GM12873 (cell line): ENCODE results near the gene SRSF7.

ENCODE experiments used
- TF ChIP-seq, protein P1 (sequence below): IDR thresholded peaks from 2 replicates; pipeline ENCODE4 v1.5.1; 2012; ENCODE audit warnings: low read depth, mild to moderate bottlenecking, moderate library complexity, low read length, control low read depth; ENCODE audit not compliant: insufficient read depth; ENCODE audit errors: missing control alignments

The SRSF7 gene

DNA sequence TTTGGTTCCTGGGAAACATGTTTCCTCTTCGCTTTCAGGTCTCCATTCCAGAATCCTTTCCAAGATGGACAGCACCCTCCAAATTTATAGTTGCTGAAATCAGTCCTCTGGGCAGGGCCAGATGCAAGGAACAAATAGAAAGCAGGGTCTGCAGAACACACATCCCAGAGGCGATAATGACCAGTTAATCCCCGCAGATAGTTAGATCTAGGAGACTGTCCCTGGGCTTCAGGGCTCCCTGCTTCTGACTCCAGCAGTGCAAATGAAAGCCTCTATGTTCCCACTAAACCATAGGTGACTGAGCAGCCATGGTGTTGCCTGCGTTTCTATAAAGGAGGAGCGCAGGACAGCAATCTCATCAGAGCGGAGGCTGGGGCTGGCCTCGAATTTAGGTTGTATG is 38.7 kb downstream of the SRSF7 start:
- TF ChIP-seq, protein P1, sequence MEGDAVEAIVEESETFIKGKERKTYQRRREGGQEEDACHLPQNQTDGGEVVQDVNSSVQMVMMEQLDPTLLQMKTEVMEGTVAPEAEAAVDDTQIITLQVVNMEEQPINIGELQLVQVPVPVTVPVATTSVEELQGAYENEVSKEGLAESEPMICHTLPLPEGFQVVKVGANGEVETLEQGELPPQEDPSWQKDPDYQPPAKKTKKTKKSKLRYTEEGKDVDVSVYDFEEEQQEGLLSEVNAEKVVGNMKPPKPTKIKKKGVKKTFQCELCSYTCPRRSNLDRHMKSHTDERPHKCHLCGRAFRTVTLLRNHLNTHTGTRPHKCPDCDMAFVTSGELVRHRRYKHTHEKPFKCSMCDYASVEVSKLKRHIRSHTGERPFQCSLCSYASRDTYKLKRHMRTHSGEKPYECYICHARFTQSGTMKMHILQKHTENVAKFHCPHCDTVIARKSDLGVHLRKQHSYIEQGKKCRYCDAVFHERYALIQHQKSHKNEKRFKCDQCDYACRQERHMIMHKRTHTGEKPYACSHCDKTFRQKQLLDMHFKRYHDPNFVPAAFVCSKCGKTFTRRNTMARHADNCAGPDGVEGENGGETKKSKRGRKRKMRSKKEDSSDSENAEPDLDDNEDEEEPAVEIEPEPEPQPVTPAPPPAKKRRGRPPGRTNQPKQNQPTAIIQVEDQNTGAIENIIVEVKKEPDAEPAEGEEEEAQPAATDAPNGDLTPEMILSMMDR, result no peak

DNA sequence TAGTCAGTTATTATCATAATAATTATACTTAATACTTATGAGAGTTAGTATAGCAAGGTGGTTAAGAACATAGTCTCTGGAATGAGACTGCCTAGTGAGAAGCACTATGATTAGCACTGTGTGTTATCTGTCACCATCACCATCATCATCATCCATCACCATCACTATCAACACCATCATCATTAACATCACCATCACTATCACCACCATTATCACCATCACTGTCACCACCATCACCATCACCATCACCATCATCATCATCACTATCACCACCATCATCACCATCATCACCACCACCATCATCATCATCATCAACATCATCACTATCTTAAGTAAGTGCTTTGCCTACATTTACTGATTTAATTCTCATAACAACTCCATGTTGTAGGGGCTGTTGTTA is 39.6 kb downstream of the SRSF7 start:
- TF ChIP-seq, protein P1, result no peak

DNA sequence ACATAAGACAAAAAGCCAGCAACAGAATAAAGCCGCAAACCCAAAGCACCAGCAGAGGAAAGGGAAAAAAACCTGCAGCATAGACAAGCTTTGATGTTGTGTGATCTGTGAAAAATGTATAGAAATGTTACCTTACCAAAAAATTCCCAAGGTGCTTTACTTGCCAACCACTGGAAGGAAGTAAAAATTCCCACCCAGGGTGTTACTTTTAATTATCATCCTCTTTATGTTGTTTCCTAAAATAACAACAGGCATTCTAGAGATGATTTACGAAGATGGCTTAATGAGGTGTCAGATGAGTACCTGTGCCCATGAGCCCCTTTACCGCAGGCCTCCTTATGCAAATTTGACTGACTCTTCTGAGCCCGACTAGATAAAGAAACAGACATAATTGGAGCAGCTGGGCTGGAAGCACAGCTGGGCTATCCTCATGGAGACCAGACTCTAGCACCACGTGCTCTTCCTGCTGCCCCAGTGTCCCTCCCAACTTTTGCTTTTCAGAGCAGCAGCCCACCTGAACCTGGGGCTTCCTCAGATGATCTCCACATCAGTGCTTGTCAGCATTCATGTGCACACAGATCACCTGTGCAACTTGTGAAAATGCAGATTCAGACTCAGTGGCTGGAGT is 41.5 kb downstream of the SRSF7 start:
- TF ChIP-seq, protein P1, result no peak

DNA sequence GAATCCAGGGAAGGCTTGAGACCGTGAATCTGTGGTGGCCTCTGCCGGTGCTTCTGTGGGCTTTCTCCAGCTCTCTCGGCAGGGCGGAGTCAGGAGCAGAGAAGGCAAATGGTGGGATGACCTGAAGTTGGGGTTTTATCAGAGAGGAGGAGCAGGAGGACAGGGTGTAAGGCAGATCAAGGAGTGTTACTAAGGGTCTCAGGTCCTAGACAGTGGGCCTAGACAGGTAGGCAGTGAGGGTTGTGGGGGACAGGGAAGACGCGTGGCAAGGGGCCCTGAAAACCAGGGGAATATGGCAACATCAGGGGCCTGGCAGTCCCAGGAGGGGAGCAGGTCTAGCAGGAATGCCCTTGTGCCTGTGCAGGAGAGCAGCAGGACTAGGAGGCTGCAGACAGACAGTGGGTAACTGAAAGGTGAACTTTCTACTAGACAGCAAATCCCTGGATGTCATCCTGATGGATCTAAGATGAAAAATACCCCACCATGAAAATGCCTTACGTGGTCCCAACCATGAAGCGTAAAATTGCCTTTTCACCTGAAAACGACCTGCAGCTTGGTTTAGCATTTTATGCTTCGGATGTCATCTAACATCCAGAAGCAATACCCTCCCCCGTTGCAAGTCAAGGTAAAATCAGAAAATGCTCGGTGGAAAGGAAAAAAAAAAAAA is 42.1 kb downstream of the SRSF7 start:
- TF ChIP-seq, protein P1, result no peak

DNA sequence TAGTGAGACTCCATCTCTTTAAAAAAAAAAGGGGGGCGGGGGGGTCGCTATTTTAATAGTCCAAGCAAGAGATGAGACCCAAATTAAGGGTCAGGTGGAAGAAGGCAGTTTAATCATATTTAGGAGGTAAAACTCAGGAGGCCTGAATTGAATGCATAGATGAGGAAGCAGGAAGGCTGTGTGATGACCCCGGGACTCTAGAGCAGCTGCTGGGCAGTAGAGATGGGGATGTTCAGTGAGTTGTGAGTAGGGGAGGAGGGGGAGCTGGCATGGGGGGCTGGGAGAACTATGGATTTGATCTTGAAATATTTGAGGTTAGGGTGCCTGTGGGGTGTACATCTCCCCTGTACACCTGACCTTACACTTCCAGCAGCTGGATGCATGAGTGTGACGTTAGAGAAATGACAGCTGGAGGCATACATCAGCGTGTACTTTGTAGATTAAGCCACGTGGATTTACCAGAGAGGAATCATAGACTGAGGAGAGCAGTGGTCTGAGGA is 44.3 kb downstream of the SRSF7 start:
- TF ChIP-seq, protein P1, result no peak

DNA sequence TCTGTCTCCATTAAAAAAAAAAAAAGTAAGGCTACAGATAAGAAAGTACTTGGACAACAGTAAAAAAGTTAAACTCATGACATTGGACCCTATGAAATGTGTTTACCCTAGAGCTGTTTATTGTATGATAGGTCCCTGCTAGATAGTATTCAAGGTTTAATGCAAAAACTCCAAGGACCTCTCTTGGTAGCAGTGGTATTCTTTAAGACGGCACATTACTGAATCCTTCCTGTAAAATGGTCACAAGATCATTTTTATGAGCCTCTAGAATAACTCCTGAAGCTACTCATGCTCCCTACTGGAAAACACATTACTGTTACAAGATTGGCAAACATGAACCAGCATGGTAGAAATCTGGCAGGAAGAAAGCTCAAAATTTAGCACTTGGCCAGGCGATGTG is 46.5 kb downstream of the SRSF7 start:
- TF ChIP-seq, protein P1, result no peak

DNA sequence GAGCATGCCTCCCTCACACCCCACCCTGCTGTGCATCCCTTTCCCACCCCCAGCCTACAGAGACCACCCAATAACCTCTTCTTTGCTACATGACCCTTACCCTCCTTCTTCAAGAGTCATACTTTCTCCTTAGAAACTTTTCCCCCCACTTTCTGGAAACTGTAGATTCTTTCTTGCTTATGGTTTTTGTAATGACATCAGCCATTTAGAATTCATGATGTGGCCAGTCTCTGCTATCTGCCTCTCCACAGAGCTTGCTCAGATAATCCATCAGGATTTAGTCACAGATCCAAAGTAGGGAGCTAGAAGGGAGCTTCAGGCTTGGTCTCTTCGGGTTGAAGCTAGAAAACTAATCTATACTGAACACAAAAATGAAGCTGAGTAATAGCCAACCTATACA is 48.7 kb downstream of the SRSF7 start:
- TF ChIP-seq, protein P1, result no peak
